Psoas muscle (tissue), 8 donors: ENCODE measurements around the gene NFIC. TPM values are rescaled to one million over a fixed set of nuclear protein-coding genes. Genes with fewer than 3 reads are reported as not detected.

Source experiments
- ATAC-seq, 4 donors: fragments of 200-7000 bp; cut with Tn5 transposase; one replicate each; pipeline ENCODE4 v1.9.1; 2020; ENCODE audit warnings: moderate library complexity in 3 of 4, mild to moderate bottlenecking in 2 of 4
- DNase-seq, 2 donors: peaks; one replicate each; pipeline ENCODE4 v3.0.0-alpha.2; 2020
- H3K27ac ChIP-seq: fragments of 200-600 bp; one replicate; pipeline ENCODE4 v1.8.0; 2022
- H3K27me3 ChIP-seq, 3 donors: fragments of 200-600 bp in 1 of 3; one replicate each; pipeline versions ENCODE4 v1.6.1 to v1.8.0; 2013 to 2022; ENCODE audit warnings: low read length in 2 of 3, mild to moderate bottlenecking in 2 of 3, moderate library complexity in 1 of 3; ENCODE audit not compliant: insufficient read depth in 3 of 3
- H3K36me3 ChIP-seq, 2 donors: fragments of 200-600 bp in 1 of 2; one replicate each; pipeline versions ENCODE4 v1.6.1 to v1.8.0; 2013 to 2022; ENCODE audit warnings: low read depth in 1 of 2, mild to moderate bottlenecking in 1 of 2, moderate library complexity in 1 of 2; ENCODE audit not compliant: insufficient read depth in 1 of 2
- H3K4me1 ChIP-seq: fragments of 200-600 bp; one replicate; pipeline ENCODE4 v1.8.0; 2022
- H3K4me3 ChIP-seq: fragments of 200-600 bp; one replicate; pipeline ENCODE4 v1.8.0; 2022; ENCODE audit warnings: mild to moderate bottlenecking
- H3K9me3 ChIP-seq: fragments of 200-600 bp; one replicate; pipeline ENCODE4 v1.8.0; 2022
- CTCF ChIP-seq: fragments of 200-600 bp; IDR thresholded peaks from one replicate; pipeline ENCODE4 v1.8.0; 2022; ENCODE audit warnings: antibody characterized with exemption
- WGBS, 3 donors: extraction: QIAGEN DNeasy Blood & Tissue Kit; methylation state at CpG; one replicate each; pipeline versions ENCODE4 v1.1.6 to v1.1.7; 2013; 5-methylcytosine and 5-hydroxymethylcytosine counted together
- intact Hi-C, 2 donors: fragments of 100-400 bp; cut with DNase I; formaldehyde crosslinking; loops; one replicate each; pipeline versions ENCODE4 v1.11.0 to v1.14.2; 2022
- polyA plus RNA-seq, 3 donors: library from polyadenylated mRNA; stranded (reverse); fragments of 200-250 nt; gene quantifications; one replicate each; pipeline ENCODE4 v1.2.3, GENCODE V29; 2013
- total RNA-seq, 4 donors: library from RNA; stranded (reverse); fragmentation: NEBNext Ultra II Directional in 2 of 4; extraction: Animal tissue kit (Norgen Biotek cat#: 25700) in 2 of 4; gene quantifications; one replicate each; pipeline versions ENCODE4 v1.2.1 to v1.2.4, GENCODE V29; 2021 to 2023
- donor health status: healthy with polysubstance abuse.
- donor health status: DM: no; HTN: no; CAD: no; lungs with moderate emphysema.
- donor health status: Bipolar disorder and iron deficiency.
- donor health status: healthy.
- donor health status: DM: yes; HTN: yes; CAD: no.
- donor health status: DM: no; HTN: no; CAD: no.
- donor health status: DM: no; HTN: no; CAD: no.
- donor health status: DM: yes; HTN: yes; CAD: no.

The NFIC gene
- total and polyA plus RNA-seq, 7 donors = 100.0 to 439 (median 270) TPM

GRCh38 chr19:3469638-3470499, 103.5 kb downstream of the NFIC start:
- H3K36me3 ChIP-seq = no peaks in the 10 kb centered on the region
- no peak for TF ChIP-seq CTCF
- no peaks in the 10 kb centered on the region for H3K27me3 ChIP-seq
- 28 to 40% (median 37%) methylated on average over 14 of the region's 14 CpGs for WGBS, 3 donors
- DNase-seq = peak in 1 of 2 donors; percentile 65
- no peak overlapping the region for H3K27ac ChIP-seq
- H3K9me3 ChIP-seq = no peaks in the 10 kb centered on the region
- no peaks in the 10 kb centered on the region for H3K4me1 ChIP-seq
- intact Hi-C loops = loop anchor here in 1 of 2 donors (5.0 kb wide), 1 partner anchor 163 kb away; no protein-coding TSS in a partner anchor
- no peak overlapping the region for H3K4me3 ChIP-seq
- ATAC-seq = peak; percentile 22 to 47 (median 34)

GRCh38 chr19:3470500-3471128, 104.2 kb downstream of the NFIC start:
- H3K27ac ChIP-seq = no peak overlapping the region
- DNase-seq (no peak), ATAC-seq (peak; percentile 2 to 21 (median 4))
- WGBS, 3 donors = 46 to 60% (median 58%) methylated on average over 11 of the region's 11 CpGs
- intact Hi-C loops = loop anchor here in 1 of 2 donors (5.0 kb wide), 1 partner anchor 163 kb away; no protein-coding TSS in a partner anchor
- H3K9me3 ChIP-seq = no peaks in the 10 kb centered on the region
- TF ChIP-seq CTCF = no peak
- no peaks in the 10 kb centered on the region for H3K4me1 ChIP-seq
- H3K27me3 ChIP-seq = no peaks in the 10 kb centered on the region
- H3K36me3 ChIP-seq = no peaks in the 10 kb centered on the region
- H3K4me3 ChIP-seq = no peak overlapping the region

GRCh38 chr19:3471954-3472655, 105.7 kb downstream of the NFIC start:
- peak; percentile 79 for TF ChIP-seq CTCF
- no peaks in the 10 kb centered on the region for H3K9me3 ChIP-seq
- H3K27ac ChIP-seq = no peak overlapping the region
- intact Hi-C loops = loop anchor here (1.0 to 5.0 kb wide), 4 partner anchors 145 to 167 kb away; no protein-coding TSS in a partner anchor
- peak; percentile 56 to 76 for DNase-seq
- WGBS, 3 donors = 22 to 23% (median 22%) methylated on average over 21 to 24 of the region's 24 CpGs
- H3K36me3 ChIP-seq = no peaks in the 10 kb centered on the region
- peaks cover 0 to 4% (median 2%) of the 10 kb centered on the region in 3 donors for H3K27me3 ChIP-seq
- no peaks in the 10 kb centered on the region for H3K4me1 ChIP-seq
- H3K4me3 ChIP-seq = no peak overlapping the region
- ATAC-seq = peak; percentile 44 to 60 (median 53)

GRCh38 chr19:3474010-3474409, 107.6 kb downstream of the NFIC start:
- Histone ChIP-seq H3K4me3 (no peak overlapping the region), H3K36me3 (no peaks in the 10 kb centered on the region), H3K9me3 (no peaks in the 10 kb centered on the region), H3K4me1 (no peaks in the 10 kb centered on the region), H3K27ac (no peak overlapping the region), H3K27me3 (peaks cover 0 to 4% (median 2%) of the 10 kb centered on the region in 3 donors)
- no peak for TF ChIP-seq CTCF
- intact Hi-C loops = loop anchor here in 1 of 2 donors (5.0 kb wide), 1 partner anchor 167 kb away; no protein-coding TSS in a partner anchor
- ATAC-seq = no peak
- 72 to 81% (median 80%) methylated on average over 8 of the region's 8 CpGs for WGBS, 3 donors
- no peak for DNase-seq
